ENCODE data around the gene SERPINB4.

DNA sequence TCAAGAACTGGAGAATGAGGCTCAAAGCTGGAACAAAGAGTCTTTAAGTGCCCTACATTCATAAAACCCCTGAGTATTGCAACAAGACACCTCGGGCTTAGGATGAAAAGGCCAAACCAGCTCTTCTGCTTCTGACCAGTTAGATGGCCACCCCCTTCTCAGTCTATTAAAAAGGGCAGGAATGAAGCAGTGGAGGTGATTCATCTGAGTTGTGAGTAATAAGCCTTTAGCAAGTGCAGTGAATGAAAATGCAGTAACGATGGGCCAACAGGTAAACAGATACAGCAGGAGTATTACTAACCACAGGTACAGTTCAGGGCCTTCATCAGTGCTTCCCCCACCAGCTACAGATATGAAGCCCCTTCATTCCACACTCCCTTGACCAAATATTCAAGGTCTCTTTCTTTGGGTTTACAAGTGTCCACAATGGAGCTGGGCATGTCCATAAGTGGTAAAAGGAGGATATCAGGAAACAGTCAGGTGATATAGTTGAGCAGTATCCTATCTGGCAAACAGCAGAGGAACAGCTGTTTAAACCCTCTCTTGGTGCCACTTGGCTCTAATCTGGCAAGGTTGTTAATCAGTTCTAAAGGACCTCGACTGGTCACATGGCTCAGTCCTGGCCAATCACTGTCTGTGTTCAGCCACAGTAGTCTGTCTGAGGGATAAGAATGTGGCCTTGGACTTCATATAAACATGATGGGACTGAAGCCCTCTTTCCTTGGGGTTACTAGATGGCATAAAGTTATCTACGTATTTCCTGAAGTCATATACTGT, 39.1 kb downstream of the SERPINB4 start:
- TF ChIP-seq, protein P1, sequence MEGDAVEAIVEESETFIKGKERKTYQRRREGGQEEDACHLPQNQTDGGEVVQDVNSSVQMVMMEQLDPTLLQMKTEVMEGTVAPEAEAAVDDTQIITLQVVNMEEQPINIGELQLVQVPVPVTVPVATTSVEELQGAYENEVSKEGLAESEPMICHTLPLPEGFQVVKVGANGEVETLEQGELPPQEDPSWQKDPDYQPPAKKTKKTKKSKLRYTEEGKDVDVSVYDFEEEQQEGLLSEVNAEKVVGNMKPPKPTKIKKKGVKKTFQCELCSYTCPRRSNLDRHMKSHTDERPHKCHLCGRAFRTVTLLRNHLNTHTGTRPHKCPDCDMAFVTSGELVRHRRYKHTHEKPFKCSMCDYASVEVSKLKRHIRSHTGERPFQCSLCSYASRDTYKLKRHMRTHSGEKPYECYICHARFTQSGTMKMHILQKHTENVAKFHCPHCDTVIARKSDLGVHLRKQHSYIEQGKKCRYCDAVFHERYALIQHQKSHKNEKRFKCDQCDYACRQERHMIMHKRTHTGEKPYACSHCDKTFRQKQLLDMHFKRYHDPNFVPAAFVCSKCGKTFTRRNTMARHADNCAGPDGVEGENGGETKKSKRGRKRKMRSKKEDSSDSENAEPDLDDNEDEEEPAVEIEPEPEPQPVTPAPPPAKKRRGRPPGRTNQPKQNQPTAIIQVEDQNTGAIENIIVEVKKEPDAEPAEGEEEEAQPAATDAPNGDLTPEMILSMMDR (IDR thresholded peaks at IDR 0.05) = no peak
- TF ChIP-seq POLR2A (IDR thresholded peaks at IDR 0.05) = no peak
